Astrocyte (in vitro differentiated cells and primary cell): Measurements from ENCODE around the gene SLC39A1. TPM values are rescaled to one million over a fixed set of nuclear protein-coding genes. Genes with fewer than 3 reads are reported as not detected.

Experiments used
- DNase-seq: peaks from one replicate; pipeline ENCODE4 v3.0.0-alpha.2; 2010; ENCODE audit warnings: low read depth
- FAIRE-seq: peaks from 2 replicates; lab custom pipeline; 2011; peaks lifted over from hg19 to GRCh38; lab: Jason Lieb, UNC
- H2AFZ ChIP-seq: 2 replicates; pipeline ENCODE4 v1.6.0; 2012; ENCODE audit warnings: low read depth, low read length, inconsistent platforms
- H3K27ac ChIP-seq: 2 replicates; pipeline ENCODE4 v1.5.1; 2011; ENCODE audit warnings: low read depth, low read length, inconsistent platforms
- H3K27me3 ChIP-seq: 2 replicates; pipeline ENCODE4 v1.6.0; 2011; ENCODE audit warnings: low read length, inconsistent platforms; ENCODE audit not compliant: insufficient read depth
- H3K36me3 ChIP-seq: 2 replicates; pipeline ENCODE4 v1.5.1; 2011; ENCODE audit warnings: low read length, inconsistent platforms; ENCODE audit not compliant: insufficient read depth
- H3K4me1 ChIP-seq: 2 replicates; pipeline ENCODE4 v1.5.1; 2011; ENCODE audit warnings: low read length, inconsistent platforms; ENCODE audit not compliant: insufficient read depth
- H3K4me2 ChIP-seq: 2 replicates; pipeline ENCODE4 v1.6.0; 2012; ENCODE audit warnings: low read length, inconsistent platforms
- H3K4me3 ChIP-seq: 2 replicates; pipeline ENCODE4 v1.5.1; 2011; ENCODE audit warnings: low read depth, mild to moderate bottlenecking, low read length, inconsistent platforms; ENCODE audit not compliant: insufficient read depth
- H3K79me2 ChIP-seq: 2 replicates; pipeline ENCODE4 v1.6.0; 2012; ENCODE audit warnings: mild to moderate bottlenecking, low read length, inconsistent platforms; ENCODE audit not compliant: insufficient read depth
- H3K9ac ChIP-seq: 2 replicates; pipeline ENCODE4 v1.6.0; 2012; ENCODE audit warnings: mild to moderate bottlenecking, low read length, inconsistent platforms
- H3K9me3 ChIP-seq: 2 replicates; pipeline ENCODE4 v1.5.1; 2012; ENCODE audit warnings: low read depth, mild to moderate bottlenecking, low read length, inconsistent platforms; ENCODE audit not compliant: insufficient read depth
- H4K20me1 ChIP-seq: 2 replicates; pipeline ENCODE4 v1.6.0; 2012; ENCODE audit warnings: low read length, inconsistent platforms; ENCODE audit not compliant: insufficient read depth
- H3K27ac Mint-ChIP-seq: one replicate; pipeline ENCODE4 v1.8.0; 2021; ENCODE audit warnings: mild to moderate bottlenecking, mixed read lengths; ENCODE audit not compliant: unreplicated experiment
- H3K27me3 Mint-ChIP-seq: one replicate; pipeline ENCODE4 v1.8.0; 2021; ENCODE audit warnings: low read depth, mixed read lengths; ENCODE audit not compliant: unreplicated experiment
- H3K36me3 Mint-ChIP-seq: one replicate; pipeline ENCODE4 v1.8.0; 2021; ENCODE audit warnings: low read depth, mixed read lengths; ENCODE audit not compliant: unreplicated experiment
- H3K4me1 Mint-ChIP-seq: one replicate; pipeline ENCODE4 v1.8.0; 2021; ENCODE audit warnings: low read depth, mixed read lengths; ENCODE audit not compliant: unreplicated experiment
- H3K4me3 Mint-ChIP-seq: one replicate; pipeline ENCODE4 v1.8.0; 2021; ENCODE audit warnings: mild to moderate bottlenecking, moderate library complexity, mixed read lengths; ENCODE audit not compliant: unreplicated experiment
- H3K9me3 Mint-ChIP-seq: one replicate; pipeline ENCODE4 v1.8.0; 2021; ENCODE audit warnings: mild to moderate bottlenecking, mixed read lengths; ENCODE audit not compliant: unreplicated experiment
- CTCF ChIP-seq: IDR thresholded peaks from 2 replicates; pipeline ENCODE4 v1.5.1; 2011; ENCODE audit warnings: low read depth, mild to moderate bottlenecking, inconsistent platforms, low read length, moderate library complexity; ENCODE audit not compliant: insufficient read depth
- EZH2 ChIP-seq: IDR thresholded peaks from 2 replicates; pipeline ENCODE4 v1.6.1; 2012; ENCODE audit warnings: mild to moderate bottlenecking, low read length, inconsistent platforms; ENCODE audit not compliant: insufficient read depth
- total RNA-seq: library from RNA; stranded (reverse); gene quantifications from 2 replicates; pipeline ENCODE4 v1.2.1, GENCODE V29; 2021

SLC39A1 gene
- total RNA-seq, 1 donor from 2014 or later = 91.7 TPM

GRCh38 chr1:153956997-153957715, 6.2 kb downstream of the SLC39A1 start:
- H3K4me1 Mint-ChIP-seq = peaks cover 31% of the 10 kb centered on the region
- Histone ChIP-seq H2AFZ (peak overlapping the region; percentile 76), H3K36me3 (peaks cover 5% of the 10 kb centered on the region), H3K4me1 (peaks cover 21% of the 10 kb centered on the region), H3K4me3 (peak overlapping the region; percentile 81), H3K9ac (peak overlapping the region; percentile 91), H3K4me2 (peak overlapping the region; percentile 97), H3K79me2 (peaks cover 68% of the 10 kb centered on the region), H3K27me3 (no peaks in the 10 kb centered on the region), H4K20me1 (peaks cover 60% of the 10 kb centered on the region), H3K27ac (peak overlapping the region; percentile 10), H3K9me3 (no peaks in the 10 kb centered on the region)
- H3K4me3 Mint-ChIP-seq = peak overlapping the region; percentile 99
- H3K9me3 Mint-ChIP-seq = no peaks in the 10 kb centered on the region
- H3K36me3 Mint-ChIP-seq = peaks cover 12% of the 10 kb centered on the region
- H3K27me3 Mint-ChIP-seq = no peaks in the 10 kb centered on the region
- TF ChIP-seq CTCF (no peak), EZH2 (no peak)
- DNase-seq (no peak), FAIRE-seq (no peak)
- H3K27ac Mint-ChIP-seq = peak overlapping the region; percentile 94

DNA sequence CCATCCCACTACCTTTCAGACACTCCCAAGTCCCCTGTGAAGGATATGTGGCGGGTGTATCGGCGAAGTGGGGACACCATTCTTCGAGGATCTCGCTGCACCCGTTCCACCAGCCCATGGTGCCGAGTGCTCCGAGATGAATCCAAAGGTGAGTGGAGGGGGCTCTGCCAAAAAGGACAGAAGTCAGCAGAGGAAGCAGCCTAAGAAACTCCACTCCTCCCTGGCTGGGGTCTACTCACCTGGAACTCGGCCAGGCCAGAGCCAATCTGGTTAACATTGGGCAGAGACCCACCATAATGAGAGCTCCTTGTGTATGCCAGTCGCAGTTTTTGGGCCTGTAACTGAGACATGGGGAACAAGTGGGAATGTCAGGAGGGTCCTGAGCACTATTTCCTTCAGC, 8.5 kb downstream of the SLC39A1 start:
- peaks cover 19% of the 10 kb centered on the region for H3K36me3 Mint-ChIP-seq
- no peak for DNase-seq
- no peak overlapping the region for H2AFZ ChIP-seq
- no peak for TF ChIP-seq EZH2
- TF ChIP-seq CTCF = no peak
- H3K9me3 Mint-ChIP-seq = no peaks in the 10 kb centered on the region
- no peak for FAIRE-seq
- H4K20me1 ChIP-seq = peaks cover 66% of the 10 kb centered on the region
- H3K9me3 ChIP-seq = no peaks in the 10 kb centered on the region
- H3K79me2 ChIP-seq = peaks cover 52% of the 10 kb centered on the region
- no peaks in the 10 kb centered on the region for H3K27me3 ChIP-seq
- no peak overlapping the region for H3K9ac ChIP-seq
- no peak overlapping the region for H3K27ac ChIP-seq
- no peak overlapping the region for H3K4me3 ChIP-seq
- H3K4me1 Mint-ChIP-seq = peaks cover 23% of the 10 kb centered on the region
- H3K27ac Mint-ChIP-seq = no peak overlapping the region
- H3K27me3 Mint-ChIP-seq = no peaks in the 10 kb centered on the region
- H3K4me3 Mint-ChIP-seq = no peak overlapping the region
- H3K4me2 ChIP-seq = no peak overlapping the region
- H3K36me3 ChIP-seq = peaks cover 13% of the 10 kb centered on the region
- peaks cover 13% of the 10 kb centered on the region for H3K4me1 ChIP-seq

- Mint-ChIP-seq H3K4me1 (peaks cover 19% of the 10 kb centered on the region), H3K9me3 (no peaks in the 10 kb centered on the region), H3K27ac (no peak overlapping the region), H3K36me3 (peaks cover 16% of the 10 kb centered on the region), H3K27me3 (no peaks in the 10 kb centered on the region), H3K4me3 (peak overlapping the region; percentile 3)
- no peak for TF ChIP-seq CTCF
- TF ChIP-seq EZH2 = no peak
- Histone ChIP-seq H3K79me2 (peaks cover 52% of the 10 kb centered on the region), H3K36me3 (peaks cover 13% of the 10 kb centered on the region), H3K4me3 (no peak overlapping the region), H3K27ac (no peak overlapping the region), H3K4me2 (no peak overlapping the region), H3K9ac (no peak overlapping the region), H3K9me3 (no peaks in the 10 kb centered on the region), H3K27me3 (no peaks in the 10 kb centered on the region), H4K20me1 (peaks cover 66% of the 10 kb centered on the region), H3K4me1 (peaks cover 12% of the 10 kb centered on the region), H2AFZ (no peak overlapping the region)
- FAIRE-seq (no peak), DNase-seq (no peak)
Observed at GRCh38 chr1:153953859-153954365, 9.4 kb downstream of the SLC39A1 start.
